ENCODE results near the gene EEPD1.

Gene EEPD1

DNA sequence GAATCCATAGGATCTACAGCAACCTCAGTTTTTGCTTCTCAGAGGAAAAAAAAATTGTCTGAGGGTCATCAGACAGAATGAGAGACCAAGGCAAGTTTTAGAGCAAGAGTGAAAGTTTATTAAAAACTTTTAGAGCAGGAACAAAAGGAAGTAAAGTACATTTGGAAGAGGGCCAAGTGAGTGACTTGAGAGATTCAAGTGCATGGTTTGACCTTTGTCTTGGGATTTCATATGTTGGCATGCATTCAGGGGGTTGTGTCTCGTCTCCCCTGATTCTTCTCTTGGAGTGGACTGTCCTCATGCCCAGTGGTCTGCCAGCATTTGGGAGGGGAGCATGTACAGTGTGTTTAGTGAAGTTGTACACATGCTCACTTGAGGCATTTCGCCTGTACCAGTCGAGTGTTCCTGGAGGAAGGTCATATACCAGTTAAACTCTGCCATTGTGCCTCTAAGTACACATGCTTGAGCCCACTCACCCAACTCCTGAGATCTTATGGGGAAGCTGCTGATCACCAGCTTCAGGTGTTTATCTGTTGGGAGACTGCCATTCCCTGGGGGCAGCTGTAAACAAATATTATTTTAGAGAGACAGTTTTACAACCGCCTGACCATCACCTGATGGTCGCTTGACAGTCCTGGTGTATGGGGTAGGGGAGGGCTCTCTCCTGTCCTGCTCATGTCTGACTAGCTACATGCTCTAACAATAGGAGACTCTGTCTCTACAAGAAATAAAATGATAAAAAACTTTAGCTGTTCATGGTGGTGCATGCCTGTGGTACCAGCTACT is 109.4 kb downstream of the EEPD1 start:
- DNase-seq = no peak

DNA sequence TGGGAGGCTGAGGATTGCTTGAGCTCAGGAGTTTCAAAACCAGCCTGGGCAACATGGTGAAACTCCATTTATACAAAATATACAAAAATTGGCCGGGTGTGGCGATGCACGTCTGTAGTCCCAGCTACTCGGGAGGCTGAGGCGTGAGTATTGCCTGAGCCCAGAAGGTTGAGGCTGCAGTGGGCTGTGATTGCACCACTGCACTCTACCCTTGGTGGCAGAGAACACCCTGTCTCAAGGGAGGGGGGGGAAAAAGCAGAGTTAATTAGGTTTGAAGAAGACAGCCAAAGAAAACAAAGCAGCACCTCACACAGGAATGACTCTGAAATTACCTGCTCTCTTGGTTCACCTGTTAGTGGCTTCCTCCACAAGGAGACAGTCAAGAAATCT is 110.0 kb downstream of the EEPD1 start:
- no peak for DNase-seq

DNA sequence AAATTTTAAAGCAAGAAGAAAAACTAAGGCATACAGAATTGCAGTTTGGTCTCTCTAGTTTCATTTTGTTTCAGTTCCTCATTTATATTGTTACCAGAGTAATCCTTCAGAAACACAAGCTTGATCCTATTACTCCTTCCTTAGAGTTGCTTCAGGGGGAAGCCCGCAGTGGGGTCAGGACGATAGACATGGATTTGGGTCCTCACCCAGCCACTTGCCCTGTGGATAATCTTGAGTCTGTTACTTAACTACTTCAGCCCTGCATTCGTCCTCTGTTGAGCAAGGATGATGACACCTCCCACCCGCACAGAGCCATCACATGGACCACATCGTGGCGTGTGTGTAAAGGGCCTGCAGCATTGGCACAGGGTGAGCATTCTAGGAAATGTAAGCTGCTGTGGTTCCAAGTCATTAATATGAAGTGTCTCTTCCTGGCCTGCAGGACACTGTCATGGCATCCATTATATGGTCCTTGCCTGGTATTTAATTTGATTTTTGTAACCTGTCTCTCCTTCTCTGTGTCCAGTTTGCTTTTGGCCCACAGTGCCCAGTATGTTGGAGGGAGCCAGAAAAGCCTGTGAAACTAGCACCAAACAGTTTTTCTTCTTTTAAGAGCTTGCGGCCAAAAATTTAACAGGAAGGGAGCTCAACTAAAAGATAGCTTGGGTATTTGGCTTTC is 111.2 kb downstream of the EEPD1 start:
- no peak for DNase-seq

DNA sequence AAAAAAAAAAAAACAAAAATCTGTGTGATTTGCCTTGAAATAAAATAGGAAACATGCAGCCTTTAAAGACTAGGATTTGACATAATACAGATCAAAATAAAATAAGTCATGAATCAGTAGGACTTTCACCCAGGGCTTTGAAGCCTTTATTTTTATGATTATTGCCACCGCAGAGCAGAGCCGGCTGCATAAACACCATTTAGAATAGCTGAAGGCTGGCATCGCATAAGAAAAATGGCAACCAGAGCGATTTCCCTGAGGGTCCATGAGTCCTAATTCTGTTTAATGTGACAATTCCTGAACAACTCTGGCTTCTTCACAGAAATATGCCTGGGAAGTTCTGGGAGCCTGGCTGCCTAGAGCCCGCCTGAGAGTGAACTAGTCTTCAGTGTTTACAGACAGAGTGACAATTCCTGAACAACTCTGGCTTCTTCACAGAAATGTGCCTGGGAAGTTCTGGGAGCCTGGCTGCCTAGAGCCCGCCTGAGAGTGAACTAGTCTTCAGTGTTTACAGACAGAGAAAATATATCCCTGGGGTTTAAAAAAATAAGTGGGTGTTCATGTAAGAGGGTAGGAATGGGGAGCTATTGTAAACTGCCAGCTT is 112.0 kb downstream of the EEPD1 start:
- no peak for DNase-seq

DNA sequence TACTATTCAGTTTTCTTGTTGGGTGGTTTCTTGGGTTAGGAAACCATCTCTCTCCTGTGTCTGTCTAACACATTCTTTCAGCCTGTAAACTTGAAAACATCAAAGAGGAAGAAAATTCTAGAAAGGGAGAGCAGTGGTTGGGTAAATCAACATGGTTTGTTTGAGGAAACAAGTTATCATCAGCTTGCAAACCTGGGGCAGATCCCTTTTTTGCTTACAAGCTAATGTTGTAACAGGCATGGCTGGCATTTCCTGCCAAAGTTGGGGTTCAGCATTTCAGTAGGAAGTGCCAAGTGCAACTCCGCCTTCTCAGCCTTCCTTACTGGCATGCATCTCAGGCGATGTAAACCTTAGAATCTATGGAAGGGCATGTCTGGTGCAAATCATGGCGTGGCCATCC is 112.6 kb downstream of the EEPD1 start:
- DNase-seq = no peak

DNA sequence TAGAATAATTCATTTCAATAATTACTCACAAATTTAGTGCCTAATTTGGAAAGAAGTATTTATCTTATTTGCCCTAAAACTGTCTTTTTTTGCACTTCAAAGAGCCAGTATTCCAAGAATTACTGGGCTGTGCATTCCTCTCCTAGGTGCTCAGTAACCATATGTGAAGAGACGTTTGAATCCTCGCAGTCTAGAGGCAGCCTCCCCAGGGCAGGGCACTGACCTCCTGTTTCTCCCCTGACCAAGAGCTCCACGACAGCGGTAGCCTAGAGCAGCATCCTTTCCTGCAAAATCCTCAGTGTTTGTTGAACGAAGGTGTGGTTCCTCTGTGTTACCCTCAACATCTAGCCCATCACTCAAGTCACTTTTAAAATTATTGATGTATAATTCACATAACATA is 113.1 kb downstream of the EEPD1 start:
- DNase-seq = no peak

DNA sequence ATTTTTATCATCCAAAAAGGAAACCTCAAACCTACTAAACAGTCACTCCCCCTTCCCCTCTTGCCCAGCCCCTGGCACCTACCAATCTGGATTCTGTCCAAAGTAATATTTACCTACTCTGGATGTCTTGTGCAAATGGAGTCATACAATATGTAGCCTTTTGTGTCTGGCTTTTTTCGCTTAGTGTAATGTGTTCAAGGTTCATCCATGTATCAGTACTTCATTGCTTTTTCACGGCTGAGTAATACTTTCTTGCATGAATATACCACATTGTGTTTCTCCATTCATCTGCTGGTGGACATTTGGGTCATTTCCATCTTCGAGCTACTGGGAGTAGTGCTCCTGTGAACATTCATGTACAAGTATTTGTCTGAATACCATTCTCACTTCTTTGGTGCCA is 113.6 kb downstream of the EEPD1 start:
- DNase-seq = no peak

DNA sequence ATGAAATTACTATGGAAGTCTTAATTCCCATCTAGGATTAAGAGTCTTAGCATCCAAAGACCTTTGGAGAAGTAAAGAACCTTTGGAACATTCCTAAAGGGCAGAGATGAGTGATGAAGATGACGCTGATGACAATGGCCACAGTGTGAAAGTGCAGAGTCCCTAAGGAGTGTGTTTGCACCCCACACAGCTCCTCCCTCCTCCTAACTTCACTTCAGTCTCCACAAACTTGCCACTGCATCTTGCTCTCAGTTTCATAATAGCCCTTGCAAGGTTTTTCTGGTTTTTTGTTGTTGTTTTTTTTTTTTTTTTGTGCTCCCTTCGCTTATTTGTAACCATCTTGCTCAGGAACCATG is 119.1 kb downstream of the EEPD1 start:
- no peak for DNase-seq

DNA sequence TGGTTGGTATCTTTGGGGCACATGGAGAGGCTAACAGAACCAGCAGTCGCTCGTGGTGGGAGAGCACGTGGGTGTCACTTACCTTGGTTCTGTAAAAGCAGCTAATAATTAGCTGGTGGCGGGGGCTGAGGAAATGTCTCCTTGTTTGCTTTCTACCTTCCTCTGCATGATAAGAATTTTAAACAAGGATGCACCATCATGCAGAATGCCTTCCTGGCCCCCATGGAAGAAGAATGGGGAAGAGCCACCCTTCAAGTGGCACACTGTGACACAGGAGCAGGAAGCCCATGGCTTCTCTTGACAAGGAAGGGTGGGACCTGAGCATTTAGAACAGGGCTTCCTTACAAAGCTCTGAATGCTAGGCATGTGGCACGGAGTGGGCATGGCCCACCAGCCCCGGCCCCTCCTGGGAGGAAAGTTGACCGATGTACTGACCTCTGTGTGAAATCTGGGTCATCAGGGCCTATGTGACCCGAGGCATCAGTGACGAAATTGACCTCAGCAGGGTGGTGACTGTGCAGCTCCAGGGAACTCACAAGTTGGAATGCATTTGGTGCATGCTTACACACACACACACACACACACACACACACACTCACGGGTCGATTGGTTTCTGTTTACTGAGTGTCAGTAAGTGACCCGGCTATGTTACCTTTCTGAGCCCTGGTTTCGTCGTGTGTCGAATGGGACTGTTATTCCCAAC is 119.7 kb downstream of the EEPD1 start:
- no peak for DNase-seq

DNA sequence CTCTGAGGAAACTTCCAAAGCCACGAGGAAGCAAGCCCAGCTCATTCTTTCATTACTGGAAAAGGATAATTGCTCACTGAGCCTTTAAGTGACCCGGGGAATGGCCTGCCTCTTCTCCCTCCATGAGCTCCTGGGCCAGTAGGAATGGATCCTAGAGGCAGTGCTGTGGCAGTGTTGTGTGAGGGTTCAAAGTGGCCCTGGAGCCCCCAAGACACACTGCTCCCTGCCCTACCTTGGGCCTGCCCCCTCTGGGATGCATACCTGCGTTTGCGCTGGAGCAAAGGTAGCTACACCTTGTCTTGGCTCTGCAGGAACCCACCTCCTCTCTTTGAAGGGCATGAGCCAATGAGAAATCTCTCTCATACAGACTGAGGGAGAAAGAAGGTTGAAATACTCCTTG is 120.8 kb downstream of the EEPD1 start:
- no peak for DNase-seq

DNA sequence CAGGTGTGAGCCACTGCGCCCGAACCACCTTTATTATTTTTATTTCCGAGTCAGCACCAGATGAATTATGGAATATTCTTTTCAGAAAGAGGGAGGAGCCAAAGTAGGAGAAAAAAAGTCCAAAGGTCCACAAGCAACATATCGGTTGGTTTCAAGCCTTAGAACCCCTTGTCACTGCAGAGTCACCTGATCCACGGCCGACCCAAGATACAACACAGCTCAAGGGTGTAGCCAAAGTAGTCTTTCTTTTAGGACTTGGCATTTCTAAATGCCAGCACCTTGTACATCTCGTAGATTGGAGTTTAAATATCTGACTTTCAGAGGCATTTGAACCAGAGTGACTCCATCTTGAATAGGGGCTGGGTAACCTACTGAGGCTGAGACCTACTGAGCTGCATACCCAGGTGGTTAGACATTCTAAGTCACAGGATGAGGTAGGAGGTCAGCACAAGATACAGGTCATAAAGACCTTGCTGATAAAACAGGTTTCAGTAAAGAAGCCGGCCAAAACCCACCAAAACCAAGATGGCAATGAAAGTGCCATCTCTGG is 122.8 kb downstream of the EEPD1 start:
- DNase-seq = no peak

DNA sequence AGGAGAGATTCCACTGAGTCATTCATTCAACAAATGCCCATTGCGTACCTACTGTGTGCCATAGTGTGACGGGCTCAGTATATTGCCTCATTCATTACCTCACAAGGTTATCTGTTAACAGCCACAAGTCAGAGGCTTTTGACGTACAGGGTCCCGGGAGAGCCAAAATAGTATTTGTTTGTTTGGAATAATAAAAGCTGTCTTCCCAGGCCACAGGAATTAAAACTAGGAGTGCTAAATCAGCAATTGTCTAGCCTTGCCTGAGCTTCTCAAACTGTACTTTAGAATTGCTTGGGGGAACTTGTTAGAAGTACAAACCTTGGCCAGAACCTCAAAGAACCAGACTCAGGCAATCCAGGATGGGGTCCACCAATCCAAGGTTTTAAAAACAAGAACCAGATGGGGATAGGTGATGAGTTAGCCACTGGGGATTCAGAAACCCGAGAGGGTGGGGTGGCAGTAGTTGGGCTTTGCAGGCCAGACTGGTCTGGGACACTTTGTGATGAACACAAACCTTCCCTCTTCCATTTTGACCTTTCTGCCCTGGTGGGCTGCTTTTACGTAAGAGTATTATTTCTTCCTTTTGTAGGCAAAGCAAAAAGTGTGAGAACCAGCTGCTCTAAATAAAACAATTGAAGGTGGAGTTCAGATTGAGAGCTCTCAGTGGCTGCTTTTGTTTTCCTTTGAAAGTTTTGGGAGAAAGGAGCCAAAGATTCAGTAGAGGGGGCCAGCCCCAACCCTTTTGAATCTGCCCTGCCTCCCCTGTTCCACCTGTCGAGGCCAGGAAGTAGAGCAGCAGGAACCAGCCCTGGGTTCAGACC is 123.6 kb downstream of the EEPD1 start:
- DNase-seq = no peak

DNA sequence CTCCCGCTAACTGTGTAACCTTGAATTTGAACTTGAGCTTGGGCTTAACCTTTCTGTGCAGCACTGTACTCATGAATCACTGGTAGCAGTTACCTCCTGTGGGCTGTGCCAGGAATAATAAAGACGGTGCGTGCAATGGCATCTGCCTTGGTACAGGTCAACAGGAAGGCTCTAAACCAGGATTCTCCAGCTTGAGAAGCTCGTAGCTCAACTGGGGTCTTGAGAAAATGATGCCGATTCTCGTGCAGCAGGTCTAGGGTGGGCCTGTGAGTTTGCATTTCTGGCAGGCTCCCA is 124.1 kb downstream of the EEPD1 start:
- no peak for DNase-seq

DNA sequence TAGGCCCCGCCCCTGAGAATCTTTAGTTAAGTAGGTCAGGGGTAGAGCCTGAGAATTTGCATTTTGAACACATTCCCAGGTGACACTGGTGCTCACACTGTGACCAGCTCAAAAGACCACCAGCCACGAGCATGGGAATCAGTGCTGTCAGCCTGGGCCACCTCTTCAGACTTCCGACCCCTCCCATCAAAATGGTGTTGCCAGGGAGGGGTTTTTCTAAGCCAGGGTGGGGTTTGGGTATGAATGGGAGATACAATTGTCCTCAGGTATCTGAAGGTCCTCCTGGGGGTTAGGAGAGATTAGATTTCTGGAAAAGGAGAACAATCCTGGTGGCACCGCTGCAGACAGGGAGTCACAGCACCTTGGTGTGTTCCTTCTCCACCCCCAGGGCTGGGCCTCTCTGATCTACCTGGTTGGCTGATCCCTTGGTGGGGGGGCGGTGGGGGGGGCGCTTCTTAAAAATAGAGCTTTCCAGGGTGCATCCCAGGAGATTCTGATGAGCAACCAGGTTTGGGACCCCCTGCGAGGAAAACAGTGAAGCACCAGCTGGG is 125.1 kb downstream of the EEPD1 start:
- DNase-seq = no peak

DNA sequence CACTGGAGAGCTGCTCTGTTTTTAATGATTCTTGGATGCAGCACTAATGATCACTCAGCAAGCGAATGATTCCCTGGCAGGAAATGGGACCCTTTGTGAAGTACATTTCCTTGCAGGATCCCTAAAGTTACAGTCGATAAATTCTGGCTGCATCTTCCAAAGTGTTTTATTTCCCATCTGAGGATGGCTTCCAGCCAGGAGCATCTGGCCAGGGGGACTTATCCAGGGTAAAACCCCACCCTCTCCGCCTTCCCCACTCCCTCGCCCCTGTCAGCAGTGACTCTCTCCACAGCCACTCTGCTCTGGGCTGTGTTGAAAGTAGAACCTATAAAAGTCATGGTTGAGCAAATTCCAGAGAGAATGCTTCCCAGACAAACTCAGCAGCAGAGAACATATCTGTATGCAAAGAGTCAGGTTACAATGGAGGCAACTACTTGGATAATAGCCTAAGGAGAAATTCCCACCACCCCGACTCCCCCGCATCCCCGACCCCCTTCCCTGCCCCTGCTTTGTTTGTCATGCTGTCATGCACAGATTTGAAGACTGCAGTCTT is 125.6 kb downstream of the EEPD1 start:
- no peak for DNase-seq

DNA sequence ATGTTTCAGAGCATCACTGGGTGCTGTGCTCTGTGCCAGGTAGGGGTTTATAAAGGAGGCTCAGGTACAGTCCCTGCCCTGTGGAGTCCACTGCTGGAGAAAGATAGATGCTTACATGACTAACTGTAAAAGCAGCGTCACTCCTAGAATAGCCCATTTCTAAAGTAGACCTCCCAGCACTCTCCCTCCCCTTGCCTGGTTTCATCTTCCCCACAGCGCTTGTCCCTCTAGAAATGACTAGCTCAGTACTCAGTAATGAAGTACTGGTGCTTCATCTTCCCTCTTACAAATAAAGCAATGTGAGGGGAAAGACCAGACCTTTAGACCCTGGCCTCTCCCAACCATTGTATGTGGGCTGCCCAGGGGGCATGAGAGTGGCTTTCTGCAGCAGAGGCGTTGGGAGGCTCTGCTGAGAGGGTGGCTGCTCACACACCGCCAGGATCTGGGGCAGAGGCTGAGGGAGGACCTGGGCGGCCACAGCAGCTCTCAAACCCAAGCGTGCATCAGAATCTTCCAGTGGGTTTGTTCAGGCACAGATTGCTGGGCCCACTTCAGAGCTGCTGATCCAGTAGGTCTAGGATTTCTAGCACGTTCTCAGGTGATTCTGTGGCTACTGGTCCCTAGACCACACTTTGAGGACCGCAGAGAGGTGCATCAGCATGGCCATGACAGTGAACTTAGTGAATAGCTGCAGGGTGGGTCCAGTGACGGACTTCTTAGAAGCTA is 126.3 kb downstream of the EEPD1 start:
- DNase-seq = no peak

DNA sequence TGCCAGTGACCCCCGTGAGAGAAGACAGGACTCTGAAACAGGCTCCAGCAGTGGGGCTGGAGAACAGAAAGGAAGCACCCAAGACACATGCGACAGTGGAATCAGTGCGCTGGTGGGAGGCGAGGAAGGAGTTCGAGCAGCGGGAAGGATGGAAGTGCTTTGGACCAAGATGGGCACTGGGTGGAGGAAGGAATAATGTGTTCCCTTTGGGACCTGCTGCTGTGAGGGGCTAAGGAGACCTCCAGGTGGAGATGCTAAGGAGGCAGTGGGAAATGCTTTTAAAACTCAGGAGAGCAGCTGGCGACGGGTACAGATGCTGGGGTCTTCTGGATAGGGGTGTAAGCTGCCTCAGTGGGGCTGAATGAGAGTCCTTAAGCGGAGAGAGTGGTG is 126.9 kb downstream of the EEPD1 start:
- DNase-seq = no peak

DNA sequence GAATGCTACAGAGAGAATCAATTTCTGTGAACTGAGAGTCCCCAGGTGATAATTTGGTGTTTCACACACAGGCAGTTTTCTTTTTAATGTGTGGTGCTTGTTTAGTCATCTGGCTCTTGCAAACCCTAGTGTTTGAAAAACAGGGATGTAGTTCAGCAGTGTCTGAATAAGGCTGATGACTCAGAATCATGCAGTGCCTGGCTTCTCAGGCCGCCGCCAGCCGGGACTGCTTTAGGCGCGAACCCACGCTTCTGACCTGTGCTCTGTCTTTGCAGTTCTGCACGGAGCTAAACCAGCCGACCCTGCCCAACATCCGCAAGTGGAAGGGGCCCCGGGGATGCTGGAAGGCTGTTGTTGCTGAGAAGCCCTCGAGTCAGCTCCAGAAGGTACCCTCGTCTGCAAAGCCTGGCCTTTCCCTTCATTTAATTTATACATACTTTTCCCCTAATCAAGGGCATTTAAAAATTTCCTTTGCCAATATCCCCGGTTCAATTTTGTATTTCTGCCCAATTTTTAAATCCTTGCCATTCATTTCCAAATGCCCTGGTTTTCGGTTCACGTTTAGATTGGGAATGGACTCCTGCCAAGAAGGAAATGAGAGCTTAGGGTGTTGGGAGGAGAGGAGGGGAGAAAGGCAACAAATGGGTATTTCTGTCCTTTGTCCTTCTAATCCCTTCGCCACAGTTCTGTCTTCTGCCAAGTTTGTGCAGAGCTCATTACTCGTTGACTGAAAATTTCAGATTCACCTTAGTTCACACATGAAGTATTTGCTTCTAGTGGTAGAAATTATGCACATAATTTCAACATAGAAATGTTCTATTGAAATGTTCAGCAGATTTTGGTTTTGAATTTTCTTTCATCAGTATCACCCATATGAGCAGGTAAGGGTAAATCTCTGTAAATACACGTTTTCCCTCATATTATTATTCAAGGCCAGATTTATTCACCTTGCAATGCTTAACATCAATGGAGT is 128.1 kb downstream of the EEPD1 start:
- no peak for DNase-seq

DNA sequence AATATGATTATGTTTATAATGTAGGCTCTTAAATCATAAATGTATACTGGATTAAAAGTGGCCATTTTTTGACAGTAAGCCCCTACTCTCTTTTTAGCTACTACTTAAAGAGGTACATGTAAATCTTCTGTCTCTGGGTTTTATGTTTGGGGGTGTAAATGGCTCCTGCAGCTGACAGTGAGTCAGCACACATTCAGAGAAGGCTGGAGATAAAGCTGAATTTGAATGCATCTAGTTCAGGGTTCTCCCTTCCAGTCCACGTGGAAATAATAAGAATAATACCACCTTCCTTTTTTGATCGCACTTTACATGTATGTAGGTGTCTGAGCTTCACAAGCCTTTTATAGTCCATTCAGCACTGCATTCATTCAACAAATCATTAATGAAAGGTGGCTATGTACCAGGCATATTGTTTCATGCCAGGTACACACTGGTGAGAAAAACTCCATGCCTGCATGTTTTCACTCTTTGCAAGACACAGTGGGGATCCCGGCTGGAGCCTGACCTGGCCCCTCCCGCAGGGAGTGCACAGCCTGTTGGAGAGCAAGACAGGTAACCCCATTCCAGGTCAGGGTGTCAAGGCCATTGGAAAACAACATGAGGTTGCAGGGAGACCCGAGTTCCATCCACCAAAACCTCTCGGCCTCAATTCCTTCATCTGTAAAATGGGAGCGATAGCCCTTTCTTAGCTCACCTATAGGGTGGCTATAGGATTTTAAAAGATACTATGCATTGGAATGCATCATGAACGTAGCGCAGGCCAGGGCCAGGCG is 129.1 kb downstream of the EEPD1 start:
- no peak for DNase-seq
